K562 (cell line): ENCODE data around the gene RPEL1.

ENCODE experiments used
- EHMT2 ChIP-seq: fragments of 450-650 bp; IDR thresholded peaks from 2 replicates; pipeline ENCODE4 v1.6.1; 2018; ENCODE audit warnings: antibody characterized with exemption
- EP300 ChIP-seq: IDR thresholded peaks from 2 replicates; pipeline ENCODE4 v1.6.1; 2012; ENCODE audit warnings: low read length, improper control_type of control experiment
- ETV5 ChIP-seq: sonication (generic); formaldehyde crosslinking; IDR thresholded peaks from 2 replicates; pipeline ENCODE4 v1.4.0; 2020; ENCODE audit warnings: low read depth, mild to moderate bottlenecking, missing genetic modification reagents
- HCFC1 ChIP-seq: IDR thresholded peaks from 2 replicates; pipeline ENCODE4 v1.6.1; 2012; ENCODE audit warnings: low read depth, low read length, improper control_type of control experiment
- LARP7 ChIP-seq: fragments of 450-650 bp; IDR thresholded peaks from 2 replicates; pipeline ENCODE4 v1.6.1; 2016
- LEF1 ChIP-seq: fragments of 450-650 bp; IDR thresholded peaks from 2 replicates; pipeline ENCODE4 v1.6.1; 2016; ENCODE audit warnings: mild to moderate bottlenecking
- PHF21A ChIP-seq: fragments of 450-650 bp; IDR thresholded peaks from 2 replicates; pipeline ENCODE4 v1.6.1; 2017; ENCODE audit warnings: low read depth, borderline replicate concordance
- SIRT6 ChIP-seq: IDR thresholded peaks from one replicate; pipeline ENCODE4 v1.6.1; 2012; ENCODE audit warnings: low read depth, mild to moderate bottlenecking, control low read depth, inconsistent platforms, low read length, moderate library complexity
- SP1 ChIP-seq: sonication (generic); formaldehyde crosslinking; IDR thresholded peaks from 2 replicates; pipeline ENCODE4 v1.8.1; 2022; ENCODE audit warnings: mild to moderate bottlenecking, missing genetic modification reagents
- TF ChIP-seq, protein P1 (sequence below), 3 experiments: IDR thresholded peaks in 2 of 3; conservative IDR thresholded peaks in 1 of 3; 2 replicates each; pipeline ENCODE4 v1.5.1; 2011 to 2012; ENCODE audit warnings: low read length in 3 of 3, mild to moderate bottlenecking in 3 of 3, control low read depth in 2 of 3, improper control_type of control experiment in 1 of 3, inconsistent platforms in 1 of 3, low read depth in 1 of 3, mixed read lengths in 1 of 3, moderate library complexity in 1 of 3; ENCODE audit not compliant: insufficient read depth in 2 of 3
- TF ChIP-seq, protein P2 (sequence below), 2 experiments: IDR thresholded peaks in 1 of 2; conservative IDR thresholded peaks in 1 of 2; 2 replicates each; pipeline ENCODE4 v1.6.1; 2016; ENCODE audit warnings: low read depth in 2 of 2, mild to moderate bottlenecking in 1 of 2, missing compliant biosample characterization in 1 of 2, missing genetic modification characterization in 1 of 2, moderate library complexity in 1 of 2
- TF ChIP-seq, protein P3 (sequence below), 3 experiments: fragments of 200-800 bp in 1 of 3; sonication (Bioruptor generic) in 1 of 3; sonication (generic) in 1 of 3; formaldehyde crosslinking in 1 of 3; IDR thresholded peaks; 2 replicates each; pipeline versions ENCODE4 v1.6.1 to v1.8.0; 2016 to 2022; ENCODE audit warnings: mild to moderate bottlenecking in 2 of 3, missing compliant biosample characterization in 2 of 3, missing genetic modification characterization in 2 of 3, missing genetic modification reagents in 1 of 3
- TF ChIP-seq, protein P4 (sequence below): sonication (generic); formaldehyde crosslinking; IDR thresholded peaks from 2 replicates; pipeline ENCODE4 v1.9.0; 2022; ENCODE audit warnings: mild to moderate bottlenecking, missing genetic modification reagents
- TF ChIP-seq, protein P5 (sequence below): sonication (generic); formaldehyde crosslinking; IDR thresholded peaks from 2 replicates; pipeline ENCODE4 v1.8.1; 2023; ENCODE audit warnings: mild to moderate bottlenecking, missing genetic modification reagents

DNA sequence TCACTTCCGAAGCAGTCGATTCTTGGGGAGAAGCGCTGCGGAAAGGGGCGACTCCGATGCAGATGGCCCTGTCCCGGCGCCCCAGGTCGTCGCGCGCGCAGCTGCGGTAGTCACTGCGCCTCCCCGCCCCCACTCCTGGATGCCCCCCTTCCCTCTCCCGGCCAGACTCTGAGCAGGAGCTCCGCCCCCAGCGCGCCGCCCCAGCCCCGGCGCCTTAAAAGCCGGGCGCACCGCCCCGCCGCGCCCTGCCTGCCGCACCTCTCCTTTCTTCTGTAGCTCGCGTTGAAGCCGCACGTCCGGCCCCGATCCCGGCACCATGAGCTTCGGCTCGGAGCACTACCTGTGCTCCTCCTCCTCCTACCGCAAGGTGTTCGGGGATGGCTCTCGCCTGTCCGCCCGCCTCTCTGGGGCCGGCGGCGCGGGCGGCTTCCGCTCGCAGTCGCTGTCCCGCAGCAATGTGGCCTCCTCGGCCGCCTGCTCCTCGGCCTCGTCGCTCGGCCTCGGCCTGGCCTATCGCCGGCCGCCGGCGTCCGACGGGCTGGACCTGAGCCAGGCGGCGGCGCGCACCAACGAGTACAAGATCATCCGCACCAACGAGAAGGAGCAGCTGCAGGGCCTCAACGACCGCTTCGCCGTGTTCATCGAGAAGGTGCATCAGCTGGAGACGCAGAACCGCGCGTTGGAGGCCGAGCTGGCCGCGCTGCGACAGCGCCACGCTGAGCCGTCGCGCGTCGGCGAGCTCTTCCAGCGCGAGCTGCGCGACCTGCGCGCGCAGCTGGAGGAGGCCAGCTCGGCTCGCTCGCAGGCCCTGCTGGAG, 31.4 kb downstream of the RPEL1 start, which contains the start of gene INA:
- TF ChIP-seq EHMT2 (no peak), EP300 (no peak), HCFC1 (no peak), LARP7 (no peak), PHF21A (no peak), SIRT6 (no peak), LEF1 (no peak), ETV5 (CRISPR knock-in tag) (no peak), SP1 (CRISPR knock-in tag) (no peak)
- TF ChIP-seq, protein P1, sequence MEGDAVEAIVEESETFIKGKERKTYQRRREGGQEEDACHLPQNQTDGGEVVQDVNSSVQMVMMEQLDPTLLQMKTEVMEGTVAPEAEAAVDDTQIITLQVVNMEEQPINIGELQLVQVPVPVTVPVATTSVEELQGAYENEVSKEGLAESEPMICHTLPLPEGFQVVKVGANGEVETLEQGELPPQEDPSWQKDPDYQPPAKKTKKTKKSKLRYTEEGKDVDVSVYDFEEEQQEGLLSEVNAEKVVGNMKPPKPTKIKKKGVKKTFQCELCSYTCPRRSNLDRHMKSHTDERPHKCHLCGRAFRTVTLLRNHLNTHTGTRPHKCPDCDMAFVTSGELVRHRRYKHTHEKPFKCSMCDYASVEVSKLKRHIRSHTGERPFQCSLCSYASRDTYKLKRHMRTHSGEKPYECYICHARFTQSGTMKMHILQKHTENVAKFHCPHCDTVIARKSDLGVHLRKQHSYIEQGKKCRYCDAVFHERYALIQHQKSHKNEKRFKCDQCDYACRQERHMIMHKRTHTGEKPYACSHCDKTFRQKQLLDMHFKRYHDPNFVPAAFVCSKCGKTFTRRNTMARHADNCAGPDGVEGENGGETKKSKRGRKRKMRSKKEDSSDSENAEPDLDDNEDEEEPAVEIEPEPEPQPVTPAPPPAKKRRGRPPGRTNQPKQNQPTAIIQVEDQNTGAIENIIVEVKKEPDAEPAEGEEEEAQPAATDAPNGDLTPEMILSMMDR (IDR thresholded peaks at IDR 0.05 in 2 of 3, conservative IDR thresholded peaks at IDR 0.05 in 1 of 3; ENCODE audit: insufficient read depth in 2 of 3, low read depth in 1 of 3, low read length in 3 of 3): no peak
- TF ChIP-seq, protein P2, sequence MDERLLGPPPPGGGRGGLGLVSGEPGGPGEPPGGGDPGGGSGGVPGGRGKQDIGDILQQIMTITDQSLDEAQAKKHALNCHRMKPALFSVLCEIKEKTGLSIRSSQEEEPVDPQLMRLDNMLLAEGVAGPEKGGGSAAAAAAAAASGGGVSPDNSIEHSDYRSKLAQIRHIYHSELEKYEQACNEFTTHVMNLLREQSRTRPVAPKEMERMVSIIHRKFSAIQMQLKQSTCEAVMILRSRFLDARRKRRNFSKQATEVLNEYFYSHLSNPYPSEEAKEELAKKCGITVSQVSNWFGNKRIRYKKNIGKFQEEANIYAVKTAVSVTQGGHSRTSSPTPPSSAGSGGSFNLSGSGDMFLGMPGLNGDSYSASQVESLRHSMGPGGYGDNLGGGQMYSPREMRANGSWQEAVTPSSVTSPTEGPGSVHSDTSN (CRISPR knock-in tag; IDR thresholded peaks at IDR 0.05; ENCODE audit: low read depth): no peak
- TF ChIP-seq, protein P2 (tag; conservative IDR thresholded peaks at IDR 0.05; ENCODE audit: low read depth): no peak
- TF ChIP-seq, protein P3, sequence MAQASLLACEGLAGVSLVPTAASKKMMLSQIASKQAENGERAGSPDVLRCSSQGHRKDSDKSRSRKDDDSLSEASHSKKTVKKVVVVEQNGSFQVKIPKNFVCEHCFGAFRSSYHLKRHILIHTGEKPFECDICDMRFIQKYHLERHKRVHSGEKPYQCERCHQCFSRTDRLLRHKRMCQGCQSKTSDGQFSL (CRISPR knock-in tag; IDR thresholded peaks at IDR 0.05): no peak
- TF ChIP-seq, protein P3 (tag; IDR thresholded peaks at IDR 0.05): no peak
- TF ChIP-seq, protein P4, sequence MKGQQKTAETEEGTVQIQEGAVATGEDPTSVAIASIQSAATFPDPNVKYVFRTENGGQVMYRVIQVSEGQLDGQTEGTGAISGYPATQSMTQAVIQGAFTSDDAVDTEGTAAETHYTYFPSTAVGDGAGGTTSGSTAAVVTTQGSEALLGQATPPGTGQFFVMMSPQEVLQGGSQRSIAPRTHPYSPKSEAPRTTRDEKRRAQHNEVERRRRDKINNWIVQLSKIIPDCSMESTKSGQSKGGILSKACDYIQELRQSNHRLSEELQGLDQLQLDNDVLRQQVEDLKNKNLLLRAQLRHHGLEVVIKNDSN (CRISPR knock-in tag): no peak
- TF ChIP-seq, protein P5, sequence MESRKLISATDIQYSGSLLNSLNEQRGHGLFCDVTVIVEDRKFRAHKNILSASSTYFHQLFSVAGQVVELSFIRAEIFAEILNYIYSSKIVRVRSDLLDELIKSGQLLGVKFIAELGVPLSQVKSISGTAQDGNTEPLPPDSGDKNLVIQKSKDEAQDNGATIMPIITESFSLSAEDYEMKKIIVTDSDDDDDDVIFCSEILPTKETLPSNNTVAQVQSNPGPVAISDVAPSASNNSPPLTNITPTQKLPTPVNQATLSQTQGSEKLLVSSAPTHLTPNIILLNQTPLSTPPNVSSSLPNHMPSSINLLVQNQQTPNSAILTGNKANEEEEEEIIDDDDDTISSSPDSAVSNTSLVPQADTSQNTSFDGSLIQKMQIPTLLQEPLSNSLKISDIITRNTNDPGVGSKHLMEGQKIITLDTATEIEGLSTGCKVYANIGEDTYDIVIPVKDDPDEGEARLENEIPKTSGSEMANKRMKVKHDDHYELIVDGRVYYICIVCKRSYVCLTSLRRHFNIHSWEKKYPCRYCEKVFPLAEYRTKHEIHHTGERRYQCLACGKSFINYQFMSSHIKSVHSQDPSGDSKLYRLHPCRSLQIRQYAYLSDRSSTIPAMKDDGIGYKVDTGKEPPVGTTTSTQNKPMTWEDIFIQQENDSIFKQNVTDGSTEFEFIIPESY (CRISPR knock-in tag): no peak
